ENCODE data around the gene SHROOM2.

The SHROOM2 gene

GRCh38 chrX:9825966-9826365, 39.7 kb downstream of the SHROOM2 start:
- DNase-seq (ENCODE audit: low spot score): no peak
- TF ChIP-seq CTCF (IDR thresholded peaks at IDR 0.05; ENCODE audit: extremely low read depth, insufficient read depth, missing control alignments): no peak
- in situ Hi-C loops (cut with MboI; ENCODE audit: low pct_unique_long_range_greater_than_20kb, low sequenced_read_pairs, unreplicated experiment): no loop called here

GRCh38 chrX:9829308-9830267, 43.4 kb downstream of the SHROOM2 start:
- in situ Hi-C loops (cut with MboI; ENCODE audit: low pct_unique_long_range_greater_than_20kb, low sequenced_read_pairs, unreplicated experiment): no loop called here
- peak; percentile 76 for DNase-seq (ENCODE audit: low spot score)
- TF ChIP-seq CTCF (IDR thresholded peaks at IDR 0.05; ENCODE audit: extremely low read depth, insufficient read depth, missing control alignments): no peak

DNA sequence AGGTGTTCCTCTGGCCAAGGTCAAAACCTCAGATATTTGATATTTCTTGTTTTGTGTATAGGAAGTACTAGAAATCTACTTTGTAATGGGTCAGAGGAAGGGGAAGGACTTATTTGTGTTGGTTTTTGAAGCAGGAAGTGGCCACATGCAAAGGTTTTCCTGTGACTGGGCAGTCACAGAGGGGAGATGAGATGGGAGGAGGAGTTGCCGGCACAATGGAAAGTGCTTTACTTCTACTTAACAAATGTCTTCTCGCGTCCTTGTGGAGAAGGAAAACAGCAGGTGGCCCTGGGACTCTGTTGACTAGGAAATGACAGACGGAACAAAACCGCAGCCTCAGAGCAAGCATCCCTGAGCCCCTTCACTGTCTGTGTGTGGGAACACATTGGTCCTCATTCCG, 46.6 kb downstream of the SHROOM2 start:
- in situ Hi-C loops (cut with MboI; ENCODE audit: low pct_unique_long_range_greater_than_20kb, low sequenced_read_pairs, unreplicated experiment): no loop called here
- DNase-seq (ENCODE audit: low spot score): no peak
- no peak for TF ChIP-seq CTCF (IDR thresholded peaks at IDR 0.05; ENCODE audit: extremely low read depth, insufficient read depth, missing control alignments)

DNA sequence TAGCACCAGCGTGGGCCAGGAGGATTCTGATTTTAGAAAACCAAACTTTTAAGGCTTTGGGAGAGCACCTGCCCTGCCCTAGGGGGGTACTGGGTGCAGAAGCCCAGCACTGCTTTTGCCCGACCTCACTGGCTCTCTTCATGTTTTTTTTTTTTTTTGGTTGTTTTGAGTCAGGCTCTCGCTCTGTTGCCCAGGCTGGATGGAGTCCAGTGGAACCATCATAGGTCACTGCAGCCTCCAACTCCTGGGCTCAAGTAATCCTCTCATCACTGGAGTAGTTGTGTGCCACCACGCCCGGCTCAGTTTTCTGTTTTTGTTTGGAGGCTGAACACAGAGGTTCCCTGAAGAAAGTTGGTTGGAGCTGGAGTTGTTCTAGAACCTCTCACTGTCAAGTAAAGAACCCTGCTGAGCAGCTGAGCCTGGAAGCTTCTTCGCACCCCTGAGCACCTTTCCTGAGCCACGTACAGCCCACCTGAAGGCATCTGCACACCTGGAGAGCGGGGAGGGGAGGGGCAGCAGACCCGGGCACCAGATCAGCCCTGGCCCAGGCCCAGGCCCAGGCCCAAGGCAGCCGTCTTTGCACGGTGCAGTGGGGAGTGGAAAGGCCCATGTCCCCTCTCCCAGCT, 49.5 kb downstream of the SHROOM2 start:
- no peak for TF ChIP-seq CTCF (IDR thresholded peaks at IDR 0.05; ENCODE audit: extremely low read depth, insufficient read depth, missing control alignments)
- DNase-seq (ENCODE audit: low spot score): no peak
- in situ Hi-C loops (cut with MboI; ENCODE audit: low pct_unique_long_range_greater_than_20kb, low sequenced_read_pairs, unreplicated experiment): no loop called here

DNA sequence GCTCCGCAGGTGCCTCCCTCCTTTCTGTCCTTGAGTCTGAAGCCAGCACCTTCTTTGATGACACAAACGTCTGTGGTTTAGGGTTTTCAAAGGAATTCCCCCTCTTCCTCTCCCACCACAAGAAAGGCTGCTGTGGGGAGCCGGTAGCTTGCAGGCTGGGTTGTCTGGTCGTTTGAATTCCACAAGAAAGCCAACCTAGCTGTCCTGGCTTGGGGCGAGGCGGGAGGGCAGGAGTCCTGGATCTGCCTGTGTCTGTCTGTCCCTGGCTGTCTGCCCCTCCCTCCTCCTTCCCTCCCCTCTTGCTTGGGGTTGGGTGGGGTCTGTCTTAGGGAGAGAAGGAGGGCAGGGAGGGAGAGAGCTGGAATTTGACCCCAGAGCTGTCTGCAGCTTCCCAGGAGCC, 56.3 kb downstream of the SHROOM2 start:
- no peak for TF ChIP-seq CTCF (IDR thresholded peaks at IDR 0.05; ENCODE audit: extremely low read depth, insufficient read depth, missing control alignments)
- in situ Hi-C loops (cut with MboI; ENCODE audit: low pct_unique_long_range_greater_than_20kb, low sequenced_read_pairs, unreplicated experiment): no loop called here

DNA sequence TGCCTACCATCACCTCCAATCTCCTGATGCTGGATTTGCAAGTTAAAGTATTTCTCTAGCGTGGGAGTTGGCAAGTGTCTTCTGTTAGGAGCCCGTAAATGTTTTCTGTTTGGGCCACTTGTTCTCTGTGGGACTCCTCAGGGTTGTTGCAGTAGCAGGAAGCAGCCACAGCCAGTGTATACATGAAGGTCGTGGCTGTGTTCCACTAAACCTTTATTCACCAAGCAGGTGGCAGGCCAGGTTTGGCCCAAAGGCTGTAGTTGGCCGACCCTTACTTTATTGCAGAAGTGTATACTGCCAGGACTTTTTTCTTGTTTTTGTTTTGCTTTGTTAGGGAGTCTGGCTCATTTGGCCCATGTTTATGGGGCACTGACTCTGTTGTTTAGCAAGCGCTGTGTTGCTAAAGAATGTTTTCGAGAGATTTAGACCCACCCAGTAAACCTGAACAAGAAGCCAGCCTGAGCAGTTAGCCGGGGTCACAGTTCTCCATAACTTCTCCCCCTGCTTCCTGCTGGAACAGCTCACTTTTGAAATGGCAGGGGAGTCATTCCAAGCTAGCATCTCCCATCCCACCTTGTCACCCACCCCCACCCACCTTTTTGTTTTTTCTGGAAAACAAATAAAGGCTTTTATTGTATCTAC, 58.8 kb downstream of the SHROOM2 start:
- TF ChIP-seq CTCF (IDR thresholded peaks at IDR 0.05; ENCODE audit: extremely low read depth, insufficient read depth, missing control alignments): no peak
- no peak for DNase-seq (ENCODE audit: low spot score)
- in situ Hi-C loops (cut with MboI; ENCODE audit: low pct_unique_long_range_greater_than_20kb, low sequenced_read_pairs, unreplicated experiment): no loop called here

More for the DNA sequence above, 56.3 kb downstream of the SHROOM2 start:
- DNase-seq (ENCODE audit: low spot score): no peak
